HepG2 (cell line): ENCODE data around the gene HES7. TPM values are rescaled to one million over a fixed set of nuclear protein-coding genes. Genes with fewer than 3 reads are reported as not detected.

Experiments used
- CAMTA2 ChIP-seq: sonication (generic); formaldehyde crosslinking; IDR thresholded peaks from 2 replicates; pipeline ENCODE4 v1.4.0; 2020; ENCODE audit warnings: mild to moderate bottlenecking, missing genetic modification reagents, borderline replicate concordance
- IRF2 ChIP-seq: IDR thresholded peaks from 2 replicates; pipeline ENCODE4 v1.6.1; 2018; ENCODE audit warnings: missing genetic modification reagents, missing compliant biosample characterization
- KDM6A ChIP-seq: IDR thresholded peaks from 2 replicates; pipeline ENCODE4 v1.6.1; 2016; ENCODE audit warnings: low read depth
- KLF16 ChIP-seq, 2 experiments: sonication (generic) in 1 of 2; formaldehyde crosslinking in 1 of 2; IDR thresholded peaks; 2 replicates each; pipeline versions ENCODE4 v1.6.1 to v1.8.0; 2016 to 2023; ENCODE audit warnings: missing genetic modification reagents in 2 of 2, missing compliant biosample characterization in 1 of 2
- MXD4 ChIP-seq: IDR thresholded peaks from 2 replicates; pipeline ENCODE4 v1.6.1; 2016; ENCODE audit warnings: mild to moderate bottlenecking, missing biosample characterization, missing genetic modification reagents
- NAIF1 ChIP-seq: sonication (generic); formaldehyde crosslinking; IDR thresholded peaks from 2 replicates; pipeline ENCODE4 v1.5.0; 2020; ENCODE audit warnings: mild to moderate bottlenecking, missing genetic modification reagents, borderline replicate concordance
- POLR2G ChIP-seq: fragments of 200-400 bp; formaldehyde crosslinking; IDR thresholded peaks from 2 replicates; pipeline ENCODE4 v1.6.1; 2018; ENCODE audit warnings: mild to moderate bottlenecking, low read depth, low read length, moderate library complexity
- PRPF4 ChIP-seq: fragments of 200-400 bp; formaldehyde crosslinking; IDR thresholded peaks from 2 replicates; pipeline ENCODE4 v1.6.1; 2016; ENCODE audit warnings: low read length, low read depth; ENCODE audit not compliant: poor library complexity, severe bottlenecking
- RAD51 ChIP-seq: fragments of 450-650 bp; IDR thresholded peaks from 2 replicates; pipeline ENCODE4 v1.6.1; 2016; ENCODE audit warnings: borderline replicate concordance
- RARG ChIP-seq: sonication (generic); formaldehyde crosslinking; IDR thresholded peaks from 2 replicates; pipeline ENCODE4 v1.4.0; 2020; ENCODE audit warnings: low read depth, mild to moderate bottlenecking, missing genetic modification reagents
- SMARCC2 ChIP-seq: fragments of 450-650 bp; IDR thresholded peaks from 2 replicates; pipeline ENCODE4 v1.6.1; 2017; ENCODE audit warnings: antibody characterized with exemption, mild to moderate bottlenecking
- TBL1XR1 ChIP-seq: fragments of 150-350 bp; IDR thresholded peaks from 2 replicates; pipeline ENCODE4 v1.6.1; 2014; ENCODE audit warnings: borderline replicate concordance, low read length; ENCODE audit not compliant: partially characterized antibody
- U2AF2 ChIP-seq: fragments of 200-400 bp; formaldehyde crosslinking; IDR thresholded peaks from 2 replicates; pipeline ENCODE4 v1.6.1; 2017; ENCODE audit warnings: low read depth, mild to moderate bottlenecking, low read length
- ZC3H13 ChIP-seq: sonication (generic); formaldehyde crosslinking; IDR thresholded peaks from 2 replicates; pipeline ENCODE4 v1.8.1; 2023; ENCODE audit warnings: mild to moderate bottlenecking, missing genetic modification reagents, moderate library complexity
- ZFP1 ChIP-seq: IDR thresholded peaks from 2 replicates; pipeline ENCODE4 v1.6.1; 2016
- ZFP62 ChIP-seq: sonication (generic); formaldehyde crosslinking; IDR thresholded peaks from 2 replicates; pipeline ENCODE4 v1.4.0; 2020; ENCODE audit warnings: missing genetic modification reagents
- ZNF224 ChIP-seq: sonication (generic); formaldehyde crosslinking; IDR thresholded peaks from 2 replicates; pipeline ENCODE4 v1.5.0; 2020; ENCODE audit warnings: mild to moderate bottlenecking, missing genetic modification reagents
- ZNF570 ChIP-seq: sonication (generic); formaldehyde crosslinking; IDR thresholded peaks from 2 replicates; pipeline ENCODE4 v1.4.0; 2020; ENCODE audit warnings: mild to moderate bottlenecking, missing genetic modification reagents, borderline replicate concordance
- ZNF816 ChIP-seq: sonication (generic); formaldehyde crosslinking; IDR thresholded peaks from 2 replicates; pipeline ENCODE4 v1.8.0; 2022; ENCODE audit warnings: missing genetic modification reagents, mild to moderate bottlenecking, borderline replicate concordance
- ZSCAN20 ChIP-seq: sonication (generic); formaldehyde crosslinking; IDR thresholded peaks from 2 replicates; pipeline ENCODE4 v1.4.0; 2020; ENCODE audit warnings: missing genetic modification reagents, mild to moderate bottlenecking, borderline replicate concordance
- polyA plus RNA-seq, 8 experiments: library from polyadenylated mRNA; depleted of rRNA in 3 of 8; stranded (reverse) in 7 of 8; unstranded in 1 of 8; fragments of >200 nt; fragmentation: Illumina TruSeq in 4 of 8; extraction: Trizol in 4 of 8; gene quantifications; 2 replicates each; pipeline versions ENCODE4 v1.2.1 to v1.2.3, GENCODE V29; 2011 to 2016; ENCODE audit warnings: low read depth in 4 of 8, missing spikeins in 1 of 8, mixed read lengths in 1 of 8; ENCODE audit not compliant: insufficient read depth in 1 of 8
- total RNA-seq, 5 experiments: library from RNA; depleted of rRNA; stranded (reverse); fragments of >200 nt; fragmentation: Illumina TruSeq; extraction: Trizol; gene quantifications; 2 replicates each; pipeline ENCODE4 v1.2.3, GENCODE V29; 2016; ENCODE audit warnings: low read depth in 1 of 5
- TF ChIP-seq, protein P1 (sequence below): sonication (generic); formaldehyde crosslinking; IDR thresholded peaks from 2 replicates; pipeline ENCODE4 v1.9.0; 2021; ENCODE audit warnings: missing genetic modification reagents, mild to moderate bottlenecking, borderline replicate concordance
- TF ChIP-seq, protein P2 (sequence below): IDR thresholded peaks from 2 replicates; pipeline ENCODE4 v1.6.1; 2016; ENCODE audit warnings: missing biosample characterization, missing genetic modification reagents, low read depth
- TF ChIP-seq, protein P3 (sequence below): IDR thresholded peaks from 2 replicates; pipeline ENCODE4 v1.6.1; 2012; ENCODE audit warnings: inconsistent platforms
- TF ChIP-seq, protein P4 (sequence below): sonication (generic); formaldehyde crosslinking; IDR thresholded peaks from 2 replicates; pipeline ENCODE4 v1.8.0; 2023; ENCODE audit warnings: mild to moderate bottlenecking, missing genetic modification reagents
- TF ChIP-seq, protein P5 (sequence below): sonication (generic); formaldehyde crosslinking; IDR thresholded peaks from 2 replicates; pipeline ENCODE4 v1.9.0; 2021; ENCODE audit warnings: missing genetic modification reagents, borderline replicate concordance

HES7 gene
- total and polyA plus RNA-seq, 2 of the 13 experiments (the other 11 are each of a cell fraction or from before 2014, with no cell fraction given) = not detected

DNA sequence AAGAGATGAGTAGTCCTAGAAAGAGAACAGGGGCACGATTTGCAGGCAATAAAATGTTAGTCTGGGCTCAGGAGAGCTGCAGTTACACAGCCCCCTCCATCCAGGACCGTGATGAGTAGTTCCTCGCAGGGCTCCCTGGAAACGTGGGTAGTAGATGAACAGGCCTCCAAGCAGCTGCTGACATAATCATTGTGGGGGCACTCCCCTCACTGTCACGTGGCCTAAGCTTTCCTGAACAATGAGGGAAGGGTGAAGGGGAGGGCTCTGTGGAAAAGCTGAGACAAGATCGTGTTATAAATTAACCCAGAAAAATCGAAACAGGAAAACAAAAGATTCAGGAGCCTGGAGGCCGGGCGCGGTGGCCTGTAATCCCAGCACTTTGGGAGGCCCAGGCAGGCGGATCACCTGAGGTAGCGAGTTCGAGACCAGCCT lies 29.6 kb upstream of the HES7 start (continued):
- TF ChIP-seq, protein P1, sequence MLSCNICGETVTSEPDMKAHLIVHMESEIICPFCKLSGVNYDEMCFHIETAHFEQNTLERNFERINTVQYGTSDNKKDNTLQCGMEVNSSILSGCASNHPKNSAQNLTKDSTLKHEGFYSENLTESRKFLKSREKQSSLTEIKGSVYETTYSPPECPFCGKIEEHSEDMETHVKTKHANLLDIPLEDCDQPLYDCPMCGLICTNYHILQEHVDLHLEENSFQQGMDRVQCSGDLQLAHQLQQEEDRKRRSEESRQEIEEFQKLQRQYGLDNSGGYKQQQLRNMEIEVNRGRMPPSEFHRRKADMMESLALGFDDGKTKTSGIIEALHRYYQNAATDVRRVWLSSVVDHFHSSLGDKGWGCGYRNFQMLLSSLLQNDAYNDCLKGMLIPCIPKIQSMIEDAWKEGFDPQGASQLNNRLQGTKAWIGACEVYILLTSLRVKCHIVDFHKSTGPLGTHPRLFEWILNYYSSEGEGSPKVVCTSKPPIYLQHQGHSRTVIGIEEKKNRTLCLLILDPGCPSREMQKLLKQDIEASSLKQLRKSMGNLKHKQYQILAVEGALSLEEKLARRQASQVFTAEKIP (CRISPR knock-in tag) = no peak
- peak; percentile 12 for TF ChIP-seq TBL1XR1
- peak; percentile 12; the same call in 1 of the 2 replicates for TF ChIP-seq POLR2G
- no peak; a peak in 1 of 4 replicates for TF ChIP-seq KLF16 (CRISPR knock-in tag; IDR thresholded peaks at IDR 0.05)
- no peak for TF ChIP-seq ZFP62 (CRISPR knock-in tag)
- TF ChIP-seq ZSCAN20 = no peak
- TF ChIP-seq SMARCC2 = no peak
- peak; percentile 43; the same call in 1 of the 2 replicates for TF ChIP-seq IRF2 (CRISPR knock-in tag)
- TF ChIP-seq, protein P2, sequence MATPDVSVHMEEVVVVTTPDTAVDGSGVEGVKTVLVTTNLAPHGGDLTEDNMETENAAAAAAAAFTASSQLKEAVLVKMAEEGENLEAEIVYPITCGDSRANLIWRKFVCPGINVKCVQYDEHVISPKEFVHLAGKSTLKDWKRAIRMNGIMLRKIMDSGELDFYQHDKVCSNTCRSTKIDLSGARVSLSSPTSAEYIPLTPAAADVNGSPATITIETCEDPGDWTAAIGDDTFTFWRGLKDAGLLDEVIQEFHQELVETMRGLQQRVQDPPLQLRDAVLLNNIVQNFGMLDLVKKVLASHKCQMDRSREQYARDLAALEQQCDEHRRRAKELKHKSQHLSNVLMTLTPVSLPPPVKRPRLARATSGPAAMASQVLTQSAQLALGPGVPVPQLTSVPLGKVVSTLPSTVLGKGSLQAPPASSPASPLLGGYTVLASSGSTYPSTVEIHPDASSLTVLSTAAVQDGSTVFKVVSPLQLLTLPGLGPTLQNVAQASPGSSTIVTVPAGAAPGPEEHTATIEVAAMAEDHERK (CRISPR knock-in tag) = no peak
- no peak for TF ChIP-seq KDM6A (CRISPR knock-in tag)
- TF ChIP-seq U2AF2 = no peak
- no peak for TF ChIP-seq ZNF224 (CRISPR knock-in tag)
- no peak for TF ChIP-seq ZNF816 (CRISPR knock-in tag)
- no peak for TF ChIP-seq ZC3H13 (CRISPR knock-in tag)
- no peak for TF ChIP-seq RARG (CRISPR knock-in tag)
- TF ChIP-seq, protein P3, sequence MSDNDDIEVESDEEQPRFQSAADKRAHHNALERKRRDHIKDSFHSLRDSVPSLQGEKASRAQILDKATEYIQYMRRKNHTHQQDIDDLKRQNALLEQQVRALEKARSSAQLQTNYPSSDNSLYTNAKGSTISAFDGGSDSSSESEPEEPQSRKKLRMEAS = peak; percentile 80; the same call in 1 of the 2 replicates
- TF ChIP-seq RAD51 = peak; percentile 90
- no peak for TF ChIP-seq ZFP1
- TF ChIP-seq, protein P4, sequence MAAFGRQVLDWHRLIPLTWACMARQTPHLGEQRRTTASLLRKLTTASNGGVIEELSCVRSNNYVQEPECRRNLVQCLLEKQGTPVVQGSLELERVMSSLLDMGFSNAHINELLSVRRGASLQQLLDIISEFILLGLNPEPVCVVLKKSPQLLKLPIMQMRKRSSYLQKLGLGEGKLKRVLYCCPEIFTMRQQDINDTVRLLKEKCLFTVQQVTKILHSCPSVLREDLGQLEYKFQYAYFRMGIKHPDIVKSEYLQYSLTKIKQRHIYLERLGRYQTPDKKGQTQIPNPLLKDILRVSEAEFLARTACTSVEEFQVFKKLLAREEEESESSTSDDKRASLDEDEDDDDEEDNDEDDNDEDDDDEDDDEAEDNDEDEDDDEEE (CRISPR knock-in tag) = 0 out of 2 replicates have a peak, but pooled peaks have one; percentile 45
- TF ChIP-seq NAIF1 (CRISPR knock-in tag) = no peak
- TF ChIP-seq, protein P5, sequence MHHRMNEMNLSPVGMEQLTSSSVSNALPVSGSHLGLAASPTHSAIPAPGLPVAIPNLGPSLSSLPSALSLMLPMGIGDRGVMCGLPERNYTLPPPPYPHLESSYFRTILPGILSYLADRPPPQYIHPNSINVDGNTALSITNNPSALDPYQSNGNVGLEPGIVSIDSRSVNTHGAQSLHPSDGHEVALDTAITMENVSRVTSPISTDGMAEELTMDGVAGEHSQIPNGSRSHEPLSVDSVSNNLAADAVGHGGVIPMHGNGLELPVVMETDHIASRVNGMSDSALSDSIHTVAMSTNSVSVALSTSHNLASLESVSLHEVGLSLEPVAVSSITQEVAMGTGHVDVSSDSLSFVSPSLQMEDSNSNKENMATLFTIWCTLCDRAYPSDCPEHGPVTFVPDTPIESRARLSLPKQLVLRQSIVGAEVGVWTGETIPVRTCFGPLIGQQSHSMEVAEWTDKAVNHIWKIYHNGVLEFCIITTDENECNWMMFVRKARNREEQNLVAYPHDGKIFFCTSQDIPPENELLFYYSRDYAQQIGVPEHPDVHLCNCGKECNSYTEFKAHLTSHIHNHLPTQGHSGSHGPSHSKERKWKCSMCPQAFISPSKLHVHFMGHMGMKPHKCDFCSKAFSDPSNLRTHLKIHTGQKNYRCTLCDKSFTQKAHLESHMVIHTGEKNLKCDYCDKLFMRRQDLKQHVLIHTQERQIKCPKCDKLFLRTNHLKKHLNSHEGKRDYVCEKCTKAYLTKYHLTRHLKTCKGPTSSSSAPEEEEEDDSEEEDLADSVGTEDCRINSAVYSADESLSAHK (CRISPR knock-in tag) = no peak
- no peak for TF ChIP-seq CAMTA2
- TF ChIP-seq ZNF570 (CRISPR knock-in tag) = no peak
- no peak for TF ChIP-seq MXD4 (CRISPR knock-in tag)
- peak; percentile 58 for TF ChIP-seq PRPF4
